ENCODE data around the gene LYZL1. TPM values are rescaled to one million over a fixed set of nuclear protein-coding genes. Genes with fewer than 3 reads are reported as not detected.

LYZL1 gene
- polyA plus RNA-seq, 1 donor from 2014 or later: not detected

DNA sequence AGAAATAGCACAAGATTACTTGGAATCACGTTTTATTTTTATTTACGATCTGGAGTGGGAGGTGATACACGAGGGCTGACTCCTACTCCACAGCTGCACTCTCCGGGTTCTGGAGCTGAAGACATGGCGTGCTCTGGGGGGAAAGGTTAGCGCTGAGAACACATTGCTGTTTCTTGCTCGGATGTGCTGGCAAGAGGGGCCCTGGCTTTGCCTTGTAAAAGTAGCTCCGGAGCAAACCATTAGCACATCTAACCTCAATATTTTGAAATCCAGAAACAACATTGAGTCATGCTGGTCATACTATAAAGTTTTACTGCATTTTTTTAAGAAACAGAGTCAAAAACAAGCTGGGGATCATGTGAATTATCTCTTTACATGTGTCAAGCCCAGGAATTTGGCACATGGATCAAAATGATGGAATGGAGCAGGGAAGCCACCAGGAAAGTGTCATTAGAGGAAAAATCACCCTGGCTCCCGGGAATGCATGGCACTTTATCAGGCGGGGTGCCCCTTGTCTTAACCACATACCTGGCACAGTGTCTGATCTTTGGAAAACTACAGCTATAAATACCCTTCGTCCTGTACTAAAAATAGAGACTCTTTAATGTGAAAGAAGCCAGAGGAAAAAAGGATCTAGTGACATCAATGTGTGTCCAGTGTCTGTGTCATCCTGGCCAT lies 31.6 kb upstream of the LYZL1 start:
- no peak for TF ChIP-seq RAD21 (conservative IDR thresholded peaks at IDR 0.05)
- no peak for TF ChIP-seq EZH2 (IDR thresholded peaks at IDR 0.05; ENCODE audit: borderline replicate concordance, insufficient read depth, low read length, poor library complexity, severe bottlenecking)
- no peak for TF ChIP-seq POLR2AphosphoS5 (IDR thresholded peaks at IDR 0.05)
- no peak for TF ChIP-seq MXI1 (conservative IDR thresholded peaks at IDR 0.05; ENCODE audit: poor library complexity, severe bottlenecking)
- no peak for TF ChIP-seq SMC3 (conservative IDR thresholded peaks at IDR 0.05; ENCODE audit: poor library complexity)
- no peak for TF ChIP-seq TAF1 (IDR thresholded peaks at IDR 0.05; ENCODE audit: low read depth)
- H2AFZ ChIP-seq (ENCODE audit: low read depth, low read length): no peak overlapping the region

DNA sequence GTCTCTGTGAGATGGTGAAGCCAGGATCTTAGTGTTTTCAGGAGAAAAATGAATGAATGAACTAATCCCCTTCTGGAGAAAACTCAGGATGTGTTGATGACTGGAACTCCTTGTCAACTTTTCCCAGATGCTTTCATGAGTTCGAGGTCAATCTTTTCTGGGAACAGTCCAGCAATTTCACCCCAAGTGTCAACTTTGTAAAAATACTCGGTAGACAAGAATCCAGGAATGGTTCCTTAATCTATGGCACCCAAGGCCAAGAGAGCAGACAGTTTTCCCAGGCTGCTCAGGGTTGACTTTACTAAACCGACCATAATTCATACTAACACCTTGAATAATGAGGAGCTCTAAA lies 31.1 kb upstream of the LYZL1 start:
- H3K27ac ChIP-seq (ENCODE audit: low read length): no peak overlapping the region
- H3K9me2 ChIP-seq (ENCODE audit: insufficient read depth, low read length): no peaks in the 10 kb centered on the region
- no peaks in the 10 kb centered on the region for H3K36me3 ChIP-seq (ENCODE audit: insufficient read depth, low read length)
- peaks cover 5% of the 10 kb centered on the region for H3K9me3 ChIP-seq (ENCODE audit: low read length)
- no peak overlapping the region for H3K4me3 ChIP-seq (ENCODE audit: low read length)
- H2AFZ ChIP-seq (ENCODE audit: low read depth, low read length): no peak overlapping the region
- H3F3A ChIP-seq (ENCODE audit: insufficient read depth, low read length, poor library complexity, severe bottlenecking): no peaks in the 10 kb centered on the region
- TF ChIP-seq POLR2AphosphoS5 (IDR thresholded peaks at IDR 0.05): no peak
- no peak for TF ChIP-seq EZH2 (IDR thresholded peaks at IDR 0.05; ENCODE audit: borderline replicate concordance, insufficient read depth, low read length, poor library complexity, severe bottlenecking)
- no peak for TF ChIP-seq EP300 (conservative IDR thresholded peaks at IDR 0.05; ENCODE audit: poor library complexity, severe bottlenecking)
- TF ChIP-seq SMC3 (conservative IDR thresholded peaks at IDR 0.05; ENCODE audit: poor library complexity): no peak
- no peak for TF ChIP-seq RAD21 (conservative IDR thresholded peaks at IDR 0.05)
- TF ChIP-seq, protein P1, sequence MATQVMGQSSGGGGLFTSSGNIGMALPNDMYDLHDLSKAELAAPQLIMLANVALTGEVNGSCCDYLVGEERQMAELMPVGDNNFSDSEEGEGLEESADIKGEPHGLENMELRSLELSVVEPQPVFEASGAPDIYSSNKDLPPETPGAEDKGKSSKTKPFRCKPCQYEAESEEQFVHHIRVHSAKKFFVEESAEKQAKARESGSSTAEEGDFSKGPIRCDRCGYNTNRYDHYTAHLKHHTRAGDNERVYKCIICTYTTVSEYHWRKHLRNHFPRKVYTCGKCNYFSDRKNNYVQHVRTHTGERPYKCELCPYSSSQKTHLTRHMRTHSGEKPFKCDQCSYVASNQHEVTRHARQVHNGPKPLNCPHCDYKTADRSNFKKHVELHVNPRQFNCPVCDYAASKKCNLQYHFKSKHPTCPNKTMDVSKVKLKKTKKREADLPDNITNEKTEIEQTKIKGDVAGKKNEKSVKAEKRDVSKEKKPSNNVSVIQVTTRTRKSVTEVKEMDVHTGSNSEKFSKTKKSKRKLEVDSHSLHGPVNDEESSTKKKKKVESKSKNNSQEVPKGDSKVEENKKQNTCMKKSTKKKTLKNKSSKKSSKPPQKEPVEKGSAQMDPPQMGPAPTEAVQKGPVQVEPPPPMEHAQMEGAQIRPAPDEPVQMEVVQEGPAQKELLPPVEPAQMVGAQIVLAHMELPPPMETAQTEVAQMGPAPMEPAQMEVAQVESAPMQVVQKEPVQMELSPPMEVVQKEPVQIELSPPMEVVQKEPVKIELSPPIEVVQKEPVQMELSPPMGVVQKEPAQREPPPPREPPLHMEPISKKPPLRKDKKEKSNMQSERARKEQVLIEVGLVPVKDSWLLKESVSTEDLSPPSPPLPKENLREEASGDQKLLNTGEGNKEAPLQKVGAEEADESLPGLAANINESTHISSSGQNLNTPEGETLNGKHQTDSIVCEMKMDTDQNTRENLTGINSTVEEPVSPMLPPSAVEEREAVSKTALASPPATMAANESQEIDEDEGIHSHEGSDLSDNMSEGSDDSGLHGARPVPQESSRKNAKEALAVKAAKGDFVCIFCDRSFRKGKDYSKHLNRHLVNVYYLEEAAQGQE (IDR thresholded peaks at IDR 0.05; ENCODE audit: borderline replicate concordance): no peak
- no peak for TF ChIP-seq TAF1 (IDR thresholded peaks at IDR 0.05; ENCODE audit: low read depth)
- TF ChIP-seq, protein P2, sequence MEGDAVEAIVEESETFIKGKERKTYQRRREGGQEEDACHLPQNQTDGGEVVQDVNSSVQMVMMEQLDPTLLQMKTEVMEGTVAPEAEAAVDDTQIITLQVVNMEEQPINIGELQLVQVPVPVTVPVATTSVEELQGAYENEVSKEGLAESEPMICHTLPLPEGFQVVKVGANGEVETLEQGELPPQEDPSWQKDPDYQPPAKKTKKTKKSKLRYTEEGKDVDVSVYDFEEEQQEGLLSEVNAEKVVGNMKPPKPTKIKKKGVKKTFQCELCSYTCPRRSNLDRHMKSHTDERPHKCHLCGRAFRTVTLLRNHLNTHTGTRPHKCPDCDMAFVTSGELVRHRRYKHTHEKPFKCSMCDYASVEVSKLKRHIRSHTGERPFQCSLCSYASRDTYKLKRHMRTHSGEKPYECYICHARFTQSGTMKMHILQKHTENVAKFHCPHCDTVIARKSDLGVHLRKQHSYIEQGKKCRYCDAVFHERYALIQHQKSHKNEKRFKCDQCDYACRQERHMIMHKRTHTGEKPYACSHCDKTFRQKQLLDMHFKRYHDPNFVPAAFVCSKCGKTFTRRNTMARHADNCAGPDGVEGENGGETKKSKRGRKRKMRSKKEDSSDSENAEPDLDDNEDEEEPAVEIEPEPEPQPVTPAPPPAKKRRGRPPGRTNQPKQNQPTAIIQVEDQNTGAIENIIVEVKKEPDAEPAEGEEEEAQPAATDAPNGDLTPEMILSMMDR (IDR thresholded peaks at IDR 0.05; ENCODE audit: poor library complexity, severe bottlenecking): no peak
- no peak for TF ChIP-seq MXI1 (conservative IDR thresholded peaks at IDR 0.05; ENCODE audit: poor library complexity, severe bottlenecking)
- H3K27me3 ChIP-seq (ENCODE audit: insufficient read depth, low read depth, low read length): no peaks in the 10 kb centered on the region
- no peaks in the 10 kb centered on the region for H3K79me2 ChIP-seq (replicated peaks; ENCODE audit: insufficient read depth, low read length)
- no peak overlapping the region for H3K9ac ChIP-seq (ENCODE audit: low read length)
- H4K20me1 ChIP-seq (ENCODE audit: insufficient read depth): no peaks in the 10 kb centered on the region
- no peak overlapping the region for H3K4me2 ChIP-seq (ENCODE audit: low read length)

More for the DNA sequence above, 31.6 kb upstream of the LYZL1 start:
- H3K36me3 ChIP-seq (ENCODE audit: insufficient read depth, low read length): no peaks in the 10 kb centered on the region
- no peak overlapping the region for H3K4me3 ChIP-seq (ENCODE audit: low read length)
- no peaks in the 10 kb centered on the region for H4K20me1 ChIP-seq (ENCODE audit: insufficient read depth)
- H3K4me2 ChIP-seq (ENCODE audit: low read length): no peak overlapping the region
- H3K9ac ChIP-seq (ENCODE audit: low read length): no peak overlapping the region
- H3K27me3 ChIP-seq (ENCODE audit: insufficient read depth, low read depth, low read length): no peaks in the 10 kb centered on the region
- H3F3A ChIP-seq (ENCODE audit: insufficient read depth, low read length, poor library complexity, severe bottlenecking): no peaks in the 10 kb centered on the region
- H3K9me2 ChIP-seq (ENCODE audit: insufficient read depth, low read length): no peaks in the 10 kb centered on the region
- no peaks in the 10 kb centered on the region for H3K79me2 ChIP-seq (replicated peaks; ENCODE audit: insufficient read depth, low read length)
- no peak overlapping the region for H3K27ac ChIP-seq (ENCODE audit: low read length)
- peaks cover 5% of the 10 kb centered on the region for H3K9me3 ChIP-seq (ENCODE audit: low read length)
